ENCODE results near the gene HSF5.
"Not testable (repeated sequence)": the region's sequence is repeated elsewhere in the genome, so short reads cannot be mapped to it uniquely, and the experiment has no call there.

The HSF5 gene

DNA sequence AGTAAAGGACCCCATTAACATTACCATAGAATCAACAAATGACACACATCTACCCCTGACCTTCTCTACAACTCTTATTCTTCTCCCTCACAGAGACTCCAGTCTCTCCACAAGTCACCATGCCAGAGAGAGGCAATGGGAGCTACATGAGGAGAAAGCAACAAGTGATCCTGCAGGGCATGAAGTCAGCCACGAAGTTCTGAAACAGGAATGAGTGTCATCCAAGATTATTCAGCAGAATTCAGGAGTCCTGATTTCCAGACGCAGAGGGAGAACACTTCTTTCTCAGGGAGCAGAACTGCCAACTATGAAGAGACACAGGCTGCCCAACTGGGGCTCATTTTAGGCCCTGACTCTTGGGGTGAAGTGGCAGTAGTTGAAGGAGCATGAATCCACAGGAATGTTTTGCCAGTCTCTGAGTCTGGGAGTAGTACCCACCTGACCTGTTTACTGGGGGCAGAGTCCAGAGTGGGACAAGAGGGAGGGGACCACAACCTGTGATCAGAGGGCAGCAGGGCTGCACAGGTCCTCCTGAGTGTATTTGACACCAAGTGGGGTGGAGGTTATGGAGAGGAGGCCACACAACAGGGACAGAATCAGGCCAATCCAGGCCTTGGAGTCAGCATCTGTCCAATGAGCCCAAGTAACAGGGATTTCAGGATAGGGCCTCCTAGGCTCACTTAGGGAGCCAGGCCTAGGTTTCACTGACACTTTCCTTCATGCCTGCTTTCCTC is 28.6 kb upstream of the HSF5 start:
- no peak for DNase-seq

DNA sequence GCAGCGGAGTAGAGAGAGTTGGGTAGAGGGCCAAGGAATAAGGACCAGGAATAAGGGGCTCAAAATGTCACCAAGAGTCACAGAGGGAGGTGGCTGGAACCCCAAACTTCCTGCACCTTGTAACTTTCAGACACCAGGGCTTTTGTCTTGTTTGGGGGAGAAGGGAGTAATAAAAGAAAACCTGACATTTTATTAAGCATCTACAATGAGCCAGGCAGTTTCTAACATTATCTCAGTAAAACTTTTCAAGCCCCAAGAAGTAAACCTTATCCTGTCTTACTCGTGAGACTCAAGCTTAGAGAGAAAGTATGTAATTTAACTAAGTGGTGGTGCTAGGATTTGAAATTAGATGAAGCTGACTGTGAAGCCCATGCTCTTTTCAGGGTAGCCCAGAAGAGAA is 27.1 kb upstream of the HSF5 start:
- no peak for DNase-seq

DNA sequence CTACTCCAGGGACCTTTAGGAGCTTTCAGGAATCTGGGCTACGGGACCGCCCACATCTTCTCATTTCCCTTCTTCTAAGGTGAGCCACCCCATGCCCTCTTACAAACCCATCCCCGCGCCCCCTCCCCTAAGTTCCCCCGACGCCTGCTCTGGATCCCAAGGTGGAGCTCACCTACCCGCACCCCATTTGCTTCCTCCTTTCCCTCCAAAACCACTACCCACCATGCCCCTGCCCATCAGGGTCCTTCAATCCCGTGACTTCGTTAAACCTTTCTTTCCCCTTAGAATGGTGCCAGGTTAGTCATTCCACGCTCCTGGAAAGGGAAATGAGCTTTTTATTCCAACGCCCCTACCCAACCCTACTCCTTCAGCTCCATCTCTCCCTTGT is 26.6 kb upstream of the HSF5 start:
- DNase-seq: no peak

DNA sequence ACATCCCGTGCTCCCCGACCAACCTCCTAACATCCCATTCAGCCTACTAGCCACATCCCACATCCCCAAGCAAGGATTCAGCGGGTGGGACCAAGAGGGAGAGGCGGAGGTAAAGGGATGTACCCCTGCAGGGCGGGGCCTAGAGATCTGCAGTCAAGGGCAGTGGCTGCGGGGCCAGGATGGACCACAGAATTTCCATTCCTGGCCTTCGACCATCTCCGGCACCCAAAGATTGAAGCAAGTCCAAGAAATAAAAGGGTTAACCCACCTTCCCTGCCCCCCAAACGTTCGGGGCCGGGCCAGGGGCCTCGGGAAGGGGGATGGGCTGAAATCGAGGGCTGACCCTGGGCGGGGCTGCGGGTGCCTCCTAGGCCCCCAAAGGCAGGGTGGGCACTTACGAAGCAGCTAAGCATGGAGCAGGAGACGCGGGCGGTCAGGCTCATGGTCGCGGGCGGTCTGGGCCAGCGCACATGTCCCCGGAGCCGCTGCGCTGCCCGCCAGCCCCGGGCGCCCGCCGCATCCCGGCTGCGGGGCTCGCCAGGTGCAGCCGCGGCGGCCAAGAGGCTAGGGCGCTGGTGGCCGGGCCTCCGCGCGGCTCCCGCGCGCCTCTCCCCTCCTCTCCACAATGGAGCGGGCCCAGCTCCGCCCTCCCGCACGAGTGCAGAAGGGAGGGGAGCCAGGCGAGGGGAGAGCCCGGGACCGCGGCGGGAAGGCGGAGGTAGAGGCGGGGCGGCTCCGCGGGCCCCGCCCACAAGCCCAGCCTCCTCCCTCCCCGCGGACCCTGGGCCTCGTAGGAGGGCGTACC is 26.0 kb upstream of the HSF5 start, which contains the start of gene MTMR4:
Gene MTMR4 (minus strand): TSS at position 674 of the 805 bp plus-strand sequence. CDS start 231 bp downstream, at position 443.
- DNase-seq: peak; percentile 67

DNA sequence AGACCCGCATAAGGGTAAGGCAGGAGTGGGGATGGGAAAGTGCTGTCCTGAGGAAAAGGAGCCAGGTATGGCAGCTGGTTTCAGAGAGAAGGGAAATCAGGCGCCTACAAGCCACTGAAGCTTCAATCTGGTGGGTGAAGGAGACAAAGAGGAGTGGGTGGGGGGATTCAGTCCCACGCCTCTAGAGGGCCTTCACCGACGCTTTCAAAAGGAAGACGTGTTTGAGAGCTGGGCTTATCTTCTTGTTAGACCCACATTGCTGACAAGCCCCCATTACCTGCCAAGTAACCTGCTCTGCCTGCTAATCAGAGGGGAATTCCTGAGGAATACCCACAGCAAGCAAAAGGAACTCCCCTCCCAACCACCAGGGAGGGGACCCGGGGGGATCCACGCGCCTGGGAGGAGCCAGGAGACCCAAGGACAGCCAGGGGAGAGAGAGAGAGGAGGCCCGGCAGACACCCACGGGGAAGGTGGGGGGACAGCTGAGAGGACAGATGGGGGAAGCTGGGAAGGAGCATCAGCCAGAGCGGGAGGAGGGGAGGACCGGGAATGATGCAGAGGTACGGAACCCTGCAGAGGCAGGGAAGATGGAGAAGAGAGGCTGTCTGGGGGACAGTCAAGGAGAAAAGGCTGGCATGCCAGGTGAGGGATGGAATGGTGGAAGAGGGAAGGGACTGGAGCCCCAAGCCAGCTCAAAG is 25.2 kb upstream of the HSF5 start:
- no peak for DNase-seq

DNA sequence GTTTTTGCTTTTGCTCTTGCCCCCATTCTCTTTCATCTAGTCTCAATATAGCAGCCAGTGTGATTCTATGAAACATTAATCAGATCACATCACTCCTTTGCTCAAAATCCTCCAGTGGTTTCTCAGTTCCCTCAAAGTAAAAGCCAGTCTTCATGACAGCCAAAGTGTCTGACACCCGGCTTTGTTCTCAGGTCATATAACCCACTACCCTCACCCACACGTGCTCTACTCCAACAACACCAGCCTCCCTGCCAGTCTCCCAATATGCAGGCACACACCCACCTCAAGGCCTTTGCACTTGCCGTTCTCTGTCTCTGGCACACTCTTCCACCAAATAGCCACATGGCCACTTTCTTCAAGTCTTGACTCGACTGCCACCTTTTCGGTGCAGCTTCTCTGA is 21.9 kb upstream of the HSF5 start:
- DNase-seq: no peak

DNA sequence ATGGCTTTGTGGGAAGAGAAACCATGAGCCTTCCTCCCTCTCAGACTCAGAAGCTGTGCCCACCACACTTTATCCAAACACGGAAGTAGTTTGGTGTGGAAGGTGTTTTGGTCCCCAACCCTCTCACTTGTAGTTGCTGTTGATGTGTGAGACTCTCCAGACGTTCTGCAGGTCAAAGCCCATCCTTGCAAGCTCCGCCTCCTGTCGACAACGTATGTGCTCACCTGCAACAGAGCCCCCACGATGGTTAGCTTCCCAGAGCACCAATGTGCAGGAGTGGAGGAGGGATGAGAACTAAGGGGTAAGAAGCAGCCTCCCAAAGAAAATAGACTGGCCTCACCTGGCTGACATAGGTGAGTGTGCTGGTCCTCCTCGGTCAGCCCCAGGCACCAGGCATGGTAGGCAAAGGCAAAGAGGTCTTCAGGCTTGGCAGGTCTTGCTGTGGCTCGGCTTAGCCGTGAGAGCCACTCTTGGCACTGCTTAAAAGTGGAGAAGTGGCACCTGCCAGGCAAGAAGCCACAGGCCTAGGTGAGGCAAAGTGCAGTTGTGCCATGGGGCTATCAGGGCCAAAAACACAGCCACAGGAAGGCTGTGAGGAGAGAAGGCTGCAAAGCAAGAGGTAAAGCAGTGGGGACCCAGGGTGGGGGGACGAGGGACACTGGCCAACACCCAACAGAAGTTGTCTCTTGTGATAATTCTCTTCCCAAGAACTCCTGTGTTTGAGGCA is 20.3 kb upstream of the HSF5 start:
- DNase-seq: no peak

DNA sequence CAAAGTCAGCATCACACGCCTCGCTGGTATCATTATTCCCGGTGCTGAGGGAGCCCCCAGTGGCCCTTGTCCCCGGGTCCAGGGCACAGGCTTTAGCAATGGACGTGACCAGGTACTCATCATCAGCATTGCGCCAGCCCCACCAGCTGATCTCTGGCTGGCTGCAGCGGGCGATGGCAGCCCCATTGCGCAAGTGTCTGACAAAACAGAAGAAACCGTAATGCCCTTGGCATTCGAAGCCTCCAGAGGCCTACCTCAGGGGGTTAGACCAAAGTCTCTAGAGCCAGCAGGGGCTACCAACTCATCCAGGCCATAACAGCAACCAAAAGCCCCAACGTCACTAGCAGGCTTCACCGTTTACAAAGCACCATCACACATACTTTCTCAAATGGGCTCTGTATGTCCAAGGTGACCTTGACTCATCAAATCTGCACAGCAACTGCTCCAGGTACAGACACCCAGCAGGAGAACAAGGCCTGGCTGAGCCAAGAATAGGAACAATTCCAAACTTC is 19.0 kb upstream of the HSF5 start:
- no peak for DNase-seq

DNA sequence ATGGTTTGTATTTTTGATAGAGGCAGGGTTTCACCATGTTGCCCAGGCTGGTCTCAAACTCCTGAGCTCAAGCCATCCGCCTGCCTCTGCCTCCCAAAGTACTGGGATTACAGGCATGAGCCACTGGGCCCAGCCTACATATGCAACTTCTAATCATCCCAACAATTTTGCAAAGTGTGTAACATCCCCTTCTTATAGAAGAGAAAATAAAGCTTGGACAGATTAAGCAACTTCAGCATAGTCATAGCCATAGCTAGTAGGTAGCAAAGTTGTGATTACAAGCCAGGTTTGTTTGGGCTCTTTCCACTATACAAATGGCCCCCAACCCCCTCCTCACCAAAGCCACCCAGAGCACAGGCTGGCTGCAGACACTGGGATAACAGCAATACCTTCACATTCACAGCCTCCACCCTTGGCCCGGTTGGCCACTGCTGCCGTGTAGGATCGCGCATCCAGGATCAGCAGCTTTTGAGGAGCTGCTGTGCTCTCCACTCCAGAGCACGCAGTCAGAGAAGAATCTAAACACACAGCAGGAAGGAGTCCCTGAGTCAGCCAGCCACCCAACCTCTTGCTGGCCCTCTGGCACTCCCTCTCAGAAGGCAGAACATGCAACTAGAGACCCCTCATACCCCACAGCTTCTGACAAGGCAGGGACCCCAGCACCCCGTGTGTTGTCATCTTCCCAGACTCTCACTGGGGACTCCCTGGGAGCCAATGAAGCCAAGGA is 18.3 kb upstream of the HSF5 start:
- no peak for DNase-seq

DNA sequence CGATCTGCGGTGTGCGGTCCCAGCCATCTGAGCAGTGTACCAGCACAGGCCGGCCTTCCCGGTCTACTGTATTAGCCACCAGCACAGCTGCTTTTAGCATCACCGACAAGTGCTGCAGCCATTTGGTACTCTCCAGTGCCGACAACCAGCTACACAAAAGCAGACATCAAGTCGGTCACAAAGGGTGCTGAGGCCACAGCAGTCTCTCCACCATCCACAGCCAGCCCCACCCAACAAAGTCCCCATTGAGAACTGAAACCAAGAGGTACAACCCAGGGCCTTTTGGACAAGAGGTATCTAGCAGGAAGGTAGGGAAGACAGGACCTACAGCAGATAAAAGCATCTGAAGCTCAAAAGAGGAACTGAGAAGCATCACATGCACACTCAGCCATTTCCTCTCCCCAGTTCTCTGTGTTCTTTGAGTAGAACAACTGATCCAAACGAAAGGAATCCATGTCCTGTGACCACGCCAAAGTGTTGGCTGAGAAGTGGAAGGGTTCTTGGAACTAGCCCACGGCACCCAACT is 16.7 kb upstream of the HSF5 start:
- no peak for DNase-seq

DNA sequence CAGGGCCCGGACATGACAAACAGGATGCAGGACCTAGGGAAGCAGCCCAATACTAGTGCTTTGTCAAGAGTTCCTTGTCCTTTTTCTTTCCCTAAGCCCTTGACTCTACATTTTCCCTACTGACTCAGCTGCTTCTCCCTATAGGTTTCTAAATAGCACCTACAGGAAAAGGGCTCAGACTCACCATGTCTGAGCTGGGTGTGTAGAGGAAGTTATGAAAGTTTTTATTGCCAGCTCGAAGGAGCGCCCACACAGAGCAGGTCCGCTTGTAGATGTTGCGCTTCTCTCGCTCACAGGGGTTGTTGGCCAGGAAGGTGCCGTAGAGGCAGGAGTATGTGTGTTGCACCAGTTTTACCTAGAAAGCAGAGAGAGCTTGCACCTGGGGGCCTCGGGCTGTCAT is 15.7 kb upstream of the HSF5 start:
- no peak for DNase-seq

DNA sequence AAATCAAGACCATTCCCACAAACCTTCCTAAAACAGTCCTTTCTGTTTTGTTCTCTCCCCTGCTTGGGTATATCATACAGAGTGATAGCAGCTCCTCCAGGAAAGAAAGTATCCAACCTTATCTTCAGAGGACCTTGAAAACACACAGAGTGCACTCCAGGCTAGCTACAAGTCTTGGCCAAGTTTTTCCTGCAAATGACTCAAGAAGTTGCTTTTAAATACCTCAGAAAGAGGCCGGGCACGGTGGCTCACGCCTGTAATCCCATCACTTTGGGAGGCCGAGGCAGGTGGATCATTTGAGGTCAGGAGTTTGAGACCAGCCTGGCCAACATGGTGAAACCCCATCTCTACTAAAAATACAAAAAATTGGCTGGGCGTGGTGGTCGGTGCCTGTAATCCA is 14.9 kb upstream of the HSF5 start:
- not testable (repeated sequence) for DNase-seq

DNA sequence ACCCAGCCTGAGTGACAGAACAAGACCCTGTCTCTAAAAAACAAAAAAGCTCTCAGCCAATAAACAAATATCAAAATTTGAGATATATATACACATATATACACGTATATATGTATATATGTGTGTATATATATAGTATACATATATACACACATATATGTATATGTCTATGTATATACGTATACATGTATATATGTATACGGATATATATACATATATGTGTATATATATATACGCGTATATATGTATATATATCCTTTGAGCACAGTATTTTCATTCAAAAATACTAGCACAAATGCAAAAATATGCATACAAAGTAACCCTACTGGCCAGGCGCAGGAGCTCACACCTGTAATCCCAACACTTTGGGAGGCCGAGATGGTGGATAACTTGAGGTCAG is 13.2 kb upstream of the HSF5 start:
- DNase-seq: no peak

DNA sequence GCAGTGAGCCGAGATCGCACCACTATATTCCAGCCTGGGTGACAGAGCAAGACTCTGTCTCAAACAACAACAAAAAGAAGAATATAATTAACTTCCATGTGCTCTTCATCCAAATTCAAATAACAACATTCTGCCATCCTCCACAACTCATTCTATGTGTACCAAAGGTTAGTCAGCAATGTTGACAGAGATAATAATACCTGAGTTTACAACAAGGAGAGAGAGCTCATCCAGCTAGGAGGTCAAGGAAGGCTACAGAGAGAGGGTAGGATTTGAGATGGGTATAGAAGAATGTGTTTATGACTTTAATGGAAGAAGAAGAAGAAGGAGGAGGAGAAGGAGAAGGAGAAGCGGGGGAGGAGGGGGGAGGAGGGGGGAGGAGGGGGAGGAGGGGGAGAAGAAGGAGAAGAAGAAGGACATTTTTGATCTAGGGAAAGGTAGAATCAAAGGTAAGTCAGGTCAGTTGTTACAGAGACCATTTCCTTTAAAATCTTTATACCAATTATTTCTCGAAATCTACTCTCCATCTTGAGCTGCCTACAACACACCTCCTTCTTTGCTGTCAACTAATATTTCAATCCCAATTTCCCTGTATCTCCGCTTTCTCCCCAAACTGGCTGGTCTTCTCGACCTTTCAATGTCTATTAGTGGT is 10.1 kb upstream of the HSF5 start:
- no peak for DNase-seq

DNA sequence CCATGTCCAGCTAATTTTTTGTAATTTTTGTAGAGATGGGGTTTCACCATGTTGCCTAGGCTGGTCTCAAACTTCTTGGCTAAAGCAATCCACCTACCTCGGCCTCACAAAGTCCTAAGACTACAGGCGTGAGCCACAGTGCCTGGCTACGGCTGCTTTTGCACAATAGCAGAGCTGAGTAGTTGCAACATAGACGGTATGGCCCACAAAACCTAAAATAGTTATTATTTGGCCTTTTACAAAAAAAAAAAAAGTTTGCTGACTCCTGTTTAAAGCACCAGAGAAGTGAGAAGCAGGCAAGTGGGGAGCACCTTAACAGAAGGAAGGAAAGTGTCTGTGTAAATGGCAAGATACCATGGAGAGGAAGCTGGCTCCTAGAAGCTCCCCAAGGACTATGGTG is 5.3 kb upstream of the HSF5 start:
- DNase-seq: no peak

DNA sequence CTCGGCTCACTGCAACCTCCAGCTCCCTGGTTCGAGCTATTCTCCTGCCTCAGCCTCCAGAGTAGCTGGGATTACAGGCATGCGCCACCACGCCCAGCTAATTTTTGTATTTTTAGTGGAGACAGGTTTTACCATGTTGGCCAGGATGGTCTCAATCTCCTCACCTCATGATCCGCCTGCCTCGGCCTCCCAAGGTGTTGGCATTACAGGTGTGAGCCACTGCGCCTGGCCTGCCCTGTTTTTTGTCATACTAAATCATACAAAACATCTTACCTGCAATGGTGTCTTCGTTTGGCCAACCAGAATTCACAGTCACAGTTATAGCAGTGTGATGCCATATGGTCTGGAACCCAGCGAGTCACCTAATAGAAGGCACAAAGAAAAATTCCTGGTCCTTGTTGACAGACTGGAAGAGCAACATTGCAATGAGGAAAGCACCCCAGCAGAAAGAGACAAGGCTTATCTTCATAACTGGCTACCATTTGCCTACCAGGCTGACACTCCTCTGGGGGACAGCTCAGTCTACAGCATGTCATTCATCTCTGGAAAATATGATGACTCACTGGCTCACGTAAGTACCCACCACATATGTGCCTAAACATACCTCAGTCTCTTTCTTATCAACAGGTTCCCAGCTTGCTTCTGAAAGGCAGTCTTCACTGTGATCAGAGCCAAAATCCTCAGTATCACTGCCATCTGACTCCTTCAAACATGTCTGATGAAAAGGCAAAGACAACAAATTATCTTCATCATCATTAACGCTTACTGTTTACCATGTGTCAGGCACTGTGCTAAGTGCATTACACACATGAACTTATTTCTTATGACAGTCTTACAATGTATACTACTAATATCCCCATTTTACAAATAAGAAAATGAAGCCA is 4.3 kb upstream of the HSF5 start:
- DNase-seq: no peak

DNA sequence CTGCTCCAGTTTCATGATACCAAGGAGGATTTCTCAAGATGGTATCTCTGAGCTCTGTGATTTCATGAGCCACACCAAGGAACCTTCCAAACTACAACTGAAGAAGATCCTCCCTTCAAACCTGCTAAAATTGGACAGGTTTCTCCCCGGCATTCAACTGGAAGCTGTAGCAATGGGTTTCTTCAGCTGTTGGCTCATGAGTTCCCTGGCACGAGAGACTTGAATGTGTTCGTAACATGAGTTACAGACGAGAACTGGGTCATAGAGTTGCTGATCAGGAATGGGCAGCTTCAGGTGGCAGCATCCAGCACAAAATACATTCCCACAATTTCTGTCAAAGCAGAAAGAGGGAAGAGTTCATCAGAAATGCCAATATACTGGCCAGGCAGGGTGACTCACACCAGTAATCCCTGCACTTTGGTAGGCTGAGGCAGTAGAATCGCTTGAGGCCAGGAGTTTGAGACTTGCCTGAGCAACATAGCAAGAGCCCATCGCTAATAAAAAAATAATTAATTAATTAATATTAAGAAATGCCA is 3.4 kb upstream of the HSF5 start:
- no peak for DNase-seq

DNA sequence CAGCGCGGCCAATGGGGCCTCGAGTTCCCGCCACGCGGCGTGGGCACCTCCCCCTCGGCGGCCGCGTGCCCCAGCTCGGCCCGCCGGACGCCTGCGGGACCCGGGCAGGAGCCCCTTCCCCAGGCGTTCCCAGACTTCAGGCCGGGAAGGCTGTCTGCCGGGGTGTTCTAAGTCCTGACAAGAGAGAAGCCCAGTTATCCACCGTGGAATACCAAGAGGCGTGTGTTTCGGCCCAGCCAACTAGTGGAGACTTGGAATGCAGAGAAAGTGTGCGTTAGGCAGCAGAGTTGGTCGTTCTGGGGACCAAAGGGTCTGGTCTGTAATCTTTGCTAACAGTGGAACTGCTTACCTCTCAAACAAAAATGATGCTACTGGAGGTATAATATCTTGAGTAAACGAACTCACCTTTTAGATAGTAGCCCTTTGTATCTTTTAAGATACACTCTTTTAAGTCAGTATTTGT is 251 bp upstream of the HSF5 start:
- DNase-seq: no peak

DNA sequence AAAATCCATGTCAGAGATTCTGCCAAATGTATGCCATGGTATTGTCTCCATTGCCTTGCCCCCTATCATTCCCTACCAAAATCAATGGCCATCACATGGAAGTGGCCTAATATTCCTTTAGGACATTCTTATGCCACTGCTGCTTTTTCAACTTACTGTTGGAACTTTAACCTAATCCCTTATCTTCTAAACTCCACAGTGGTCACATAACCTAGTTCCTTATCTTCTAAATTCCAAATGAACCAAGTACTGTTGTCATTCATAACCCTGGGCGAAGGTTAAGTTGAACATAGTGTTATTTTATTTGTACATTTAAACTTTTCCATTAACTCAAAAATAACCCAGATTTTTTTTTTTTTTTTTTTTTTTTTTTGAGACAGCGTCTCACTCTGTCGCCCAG is 3.6 kb downstream of the HSF5 start:
- no peak for DNase-seq

DNA sequence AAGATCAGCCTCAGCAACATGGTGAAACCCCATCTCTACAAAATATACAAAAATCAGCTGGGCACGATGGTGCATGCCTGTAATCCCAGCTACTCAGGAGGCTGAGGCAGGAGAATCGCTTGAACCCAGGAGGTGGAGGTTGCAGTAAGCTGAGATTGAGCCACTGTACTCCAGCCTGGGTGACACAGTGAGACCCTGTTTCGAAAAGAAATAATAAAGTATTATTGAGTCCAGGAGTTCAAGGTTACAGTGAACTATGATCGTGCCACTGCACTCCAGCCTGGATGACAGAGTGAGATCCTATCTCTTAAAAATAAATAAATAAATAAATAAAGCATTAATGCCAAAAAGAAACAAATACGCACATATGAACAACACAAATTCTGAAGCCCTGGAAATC is 6.4 kb downstream of the HSF5 start:
- not testable (repeated sequence) for DNase-seq
